Hippocampal formation (tissue), 2 donors: ENCODE data around the gene HPN.
"Not testable (repeated sequence)": the region's sequence is repeated elsewhere in the genome, so short reads cannot be mapped to it uniquely, and the experiment has no call there.

ENCODE experiments used
- DNase-seq, 2 donors: peaks; one replicate each; lab custom pipeline; 2025; lab: John Stamatoyannopoulos, UW

Gene HPN

DNA sequence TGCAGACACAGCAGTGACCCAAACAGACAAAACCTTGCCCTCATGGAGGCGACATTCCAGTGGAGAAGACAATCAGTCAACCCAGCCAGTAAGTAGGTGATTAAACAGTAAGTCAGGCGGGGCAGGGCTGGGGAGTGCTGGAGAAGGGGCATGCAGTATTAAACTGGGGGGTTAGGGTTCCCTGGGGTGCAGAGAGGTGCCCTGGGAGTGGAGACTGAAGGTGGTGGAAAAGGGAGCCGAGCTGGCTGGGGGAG, 42.9 kb downstream of the HPN start:
- DNase-seq: no peak

DNA sequence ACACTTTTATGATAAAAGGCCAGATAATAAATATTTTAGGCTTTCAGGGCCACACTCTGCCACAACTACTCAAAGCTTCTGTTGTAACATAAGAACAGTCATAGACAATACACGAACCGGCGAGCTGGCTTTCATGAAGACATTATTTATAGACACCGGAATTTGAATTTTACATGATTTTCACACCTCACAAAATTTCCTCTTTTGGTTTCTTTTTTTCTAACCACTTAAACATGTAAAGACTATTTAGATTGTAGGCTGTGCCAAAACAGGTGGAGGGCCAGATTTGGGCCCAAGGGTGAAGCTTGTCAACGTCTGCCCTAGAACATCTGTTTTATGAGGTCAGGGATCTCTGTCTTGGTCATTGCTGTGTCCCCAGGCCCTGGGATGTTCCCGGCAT, 44.4 kb downstream of the HPN start:
- no peak for DNase-seq

DNA sequence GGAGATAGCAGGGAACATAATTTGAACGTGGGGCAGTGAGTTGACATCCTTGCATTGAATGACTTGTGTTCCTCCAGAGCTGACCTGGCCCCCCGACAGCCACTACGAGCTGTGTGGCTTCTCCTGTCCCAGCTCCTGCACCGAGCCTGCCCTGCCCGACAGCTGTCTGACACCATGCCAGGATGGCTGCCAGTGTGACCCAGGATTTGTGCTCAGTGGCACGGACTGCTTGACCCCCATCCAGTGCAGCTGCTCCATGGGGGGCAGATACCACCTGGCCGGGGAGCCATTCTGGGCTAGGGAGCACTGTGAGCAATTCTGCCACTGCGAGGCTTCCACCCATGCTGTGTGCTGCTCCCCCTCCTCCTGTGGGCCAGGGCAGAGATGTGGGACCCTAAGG, 44.9 kb downstream of the HPN start:
- DNase-seq: peak in 1 of 2 donors; percentile 28

DNA sequence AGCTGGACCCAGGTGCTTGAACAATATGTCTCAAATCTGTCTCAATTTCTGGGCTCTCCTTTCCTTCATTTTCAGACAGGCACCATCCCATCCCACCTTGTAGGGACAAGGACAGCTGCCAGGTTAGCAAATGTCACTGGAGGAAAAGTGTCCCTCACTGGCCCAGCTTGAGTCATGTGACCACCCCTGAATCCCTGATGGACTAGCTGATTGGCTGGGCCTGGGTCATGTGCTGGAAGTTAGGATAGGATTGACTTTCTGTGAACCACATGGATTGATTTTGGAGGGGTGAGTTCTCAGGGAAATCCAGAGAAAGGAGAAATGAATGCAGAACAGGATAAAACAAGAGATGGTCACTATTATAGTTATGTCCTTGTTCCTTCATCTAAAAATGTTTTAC, 45.9 kb downstream of the HPN start:
- no peak for DNase-seq

DNA sequence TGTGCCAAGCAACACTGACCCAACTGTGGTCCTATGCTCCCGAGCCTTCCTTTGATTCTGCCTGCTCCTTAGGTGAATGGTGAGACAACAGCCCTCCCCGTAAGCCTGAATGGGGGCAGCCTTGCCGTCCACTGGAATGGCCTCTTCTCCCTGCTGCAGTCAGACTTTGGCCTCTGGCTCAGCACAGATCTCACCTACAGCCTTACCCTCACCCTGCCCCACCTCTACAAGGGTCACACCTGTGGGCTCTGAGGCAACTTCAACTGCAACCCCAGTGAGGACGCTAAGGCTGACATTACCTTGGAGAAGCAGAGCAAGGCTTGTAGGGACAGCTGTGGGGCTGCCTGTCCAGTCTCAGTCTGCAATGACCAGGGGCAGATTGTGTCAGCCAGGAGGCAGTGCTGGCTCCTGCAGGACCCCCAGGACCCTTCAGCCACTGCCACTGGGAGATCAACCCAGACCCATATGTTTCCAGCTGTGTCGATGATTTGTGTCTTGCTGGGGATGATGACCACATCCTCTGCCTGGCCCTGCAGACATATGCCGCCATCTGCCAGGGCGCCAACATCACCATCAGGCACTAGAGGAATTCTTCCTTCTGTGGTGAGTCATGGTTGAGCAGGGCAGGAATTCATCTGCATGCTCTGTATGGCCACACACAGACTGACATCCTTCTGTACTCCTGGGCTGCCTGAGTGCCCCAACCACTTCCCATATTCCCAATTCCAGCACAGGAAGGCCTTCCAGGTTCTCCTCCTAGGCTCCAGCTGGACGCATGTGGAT, 46.8 kb downstream of the HPN start:
- DNase-seq: no peak

DNA sequence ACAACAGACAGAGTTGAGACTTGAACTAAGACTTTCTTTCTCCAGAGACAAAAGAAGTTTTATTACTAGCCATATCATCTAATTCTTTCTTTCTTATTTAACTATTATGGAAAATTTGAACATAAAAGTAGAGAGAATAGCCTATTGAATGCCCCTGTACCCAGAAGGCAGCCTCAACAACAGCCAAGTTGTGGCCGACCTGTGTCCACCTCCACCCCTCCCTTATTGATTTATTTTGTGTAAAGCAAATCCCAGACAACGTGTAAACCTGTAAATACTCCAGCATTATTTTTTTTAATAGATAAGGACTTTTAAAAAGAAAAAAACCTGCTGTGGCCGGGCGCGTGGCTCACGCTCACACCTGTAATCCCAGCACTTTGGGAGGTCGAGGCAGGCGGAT, 48.0 kb downstream of the HPN start:
- no peak for DNase-seq

DNA sequence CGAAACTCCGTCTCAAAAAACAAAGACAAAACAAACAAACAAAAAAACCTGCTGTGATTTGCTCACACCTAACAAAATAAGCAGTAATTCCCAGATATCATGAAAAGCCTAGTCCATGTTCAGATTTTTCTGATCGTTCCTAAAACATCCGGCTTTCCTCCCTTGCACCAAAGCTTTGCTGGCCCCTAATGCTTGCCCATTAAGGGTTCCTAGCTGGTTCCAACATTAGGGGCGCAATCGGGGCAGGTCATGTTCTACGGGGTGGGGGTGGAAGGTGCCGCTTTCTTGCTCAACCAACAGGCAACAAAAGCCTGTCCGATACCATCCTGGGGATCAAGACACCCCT, 48.6 kb downstream of the HPN start:
- DNase-seq: no peak

DNA sequence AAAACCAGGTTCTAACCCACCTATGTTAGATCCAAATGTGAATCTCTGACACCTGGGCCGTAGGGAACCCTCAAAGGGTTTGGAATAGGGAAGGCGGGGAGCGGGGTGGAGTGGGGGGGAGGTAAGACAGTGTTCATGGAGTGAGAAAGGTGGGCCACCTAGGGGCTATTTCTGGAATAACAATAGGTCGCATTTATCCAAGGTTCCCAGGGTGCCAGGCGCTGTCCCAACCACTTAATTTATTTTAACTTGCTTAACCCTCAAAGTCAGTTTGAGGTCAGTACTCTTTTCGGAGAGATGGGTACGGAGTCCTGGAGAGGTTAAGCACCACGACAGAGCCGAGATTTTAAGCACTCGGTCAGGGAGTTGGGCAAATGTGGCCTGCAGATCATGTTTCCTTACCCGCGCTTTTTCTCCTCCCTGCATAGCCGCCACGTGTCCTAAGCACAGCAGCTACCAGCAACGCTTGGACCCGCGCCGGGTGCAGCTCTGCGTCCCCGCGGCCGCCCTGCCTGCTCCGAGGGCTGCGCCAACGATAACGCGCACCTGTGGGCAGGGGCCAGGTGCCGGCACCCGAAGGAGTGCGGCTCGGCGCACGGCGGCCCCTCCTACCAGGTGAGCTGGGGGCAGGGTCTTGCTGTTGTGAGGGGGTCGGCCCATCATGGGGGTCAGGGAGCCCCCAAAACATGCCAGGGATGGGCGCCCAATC, 49.1 kb downstream of the HPN start:
- DNase-seq: peak; percentile 43 to 51

DNA sequence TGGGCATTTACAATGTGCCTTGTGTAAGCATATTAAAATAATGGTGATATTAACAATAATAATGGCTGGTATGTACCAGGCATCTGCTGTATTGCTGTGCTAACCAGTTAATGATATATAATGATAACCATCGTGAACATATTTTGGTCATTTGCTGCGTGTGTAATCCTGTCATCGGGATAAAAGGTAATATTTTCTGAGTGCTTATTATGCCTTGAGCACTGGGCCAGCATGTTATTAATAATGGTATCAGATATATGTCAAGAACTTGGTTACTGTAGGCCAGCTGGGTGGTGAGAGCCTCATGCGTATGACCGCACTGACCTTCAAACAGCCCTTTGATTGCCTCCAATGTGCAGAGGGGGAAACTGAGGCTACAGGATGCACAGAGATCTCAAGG, 51.9 kb downstream of the HPN start:
- DNase-seq: no peak

DNA sequence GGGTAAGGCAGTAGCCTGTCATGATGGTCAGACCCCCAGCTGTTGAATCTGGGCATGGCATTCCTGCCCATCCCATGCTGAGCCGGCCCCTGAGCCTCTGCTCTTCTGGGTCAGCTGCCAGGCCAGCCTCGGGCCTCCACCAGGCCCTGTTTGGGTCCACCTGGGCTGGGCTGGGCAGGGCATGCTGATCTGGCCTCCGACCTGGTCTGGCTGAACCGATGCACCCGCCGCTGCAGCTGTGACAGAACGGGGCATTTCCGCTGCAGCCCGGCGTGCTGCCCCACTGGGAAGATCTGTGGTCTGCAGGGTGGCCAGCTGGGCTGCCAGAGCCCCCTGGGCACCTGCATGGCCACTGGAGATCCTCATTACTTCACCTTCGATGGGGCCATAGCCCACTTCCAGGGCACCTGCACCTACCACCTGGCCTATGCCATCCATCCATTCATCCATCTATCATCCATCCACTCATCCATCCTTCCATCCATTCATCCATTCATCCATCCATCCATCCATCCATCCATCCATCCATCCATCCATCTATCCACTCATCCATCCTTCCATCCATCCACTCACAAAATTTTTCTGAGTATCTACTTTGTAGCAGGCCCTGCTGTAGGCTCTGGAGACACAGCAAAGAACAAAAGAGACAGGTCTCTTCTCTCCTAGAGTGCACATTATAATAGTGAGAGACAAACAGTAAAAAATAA, 52.6 kb downstream of the HPN start:
- no peak for DNase-seq

DNA sequence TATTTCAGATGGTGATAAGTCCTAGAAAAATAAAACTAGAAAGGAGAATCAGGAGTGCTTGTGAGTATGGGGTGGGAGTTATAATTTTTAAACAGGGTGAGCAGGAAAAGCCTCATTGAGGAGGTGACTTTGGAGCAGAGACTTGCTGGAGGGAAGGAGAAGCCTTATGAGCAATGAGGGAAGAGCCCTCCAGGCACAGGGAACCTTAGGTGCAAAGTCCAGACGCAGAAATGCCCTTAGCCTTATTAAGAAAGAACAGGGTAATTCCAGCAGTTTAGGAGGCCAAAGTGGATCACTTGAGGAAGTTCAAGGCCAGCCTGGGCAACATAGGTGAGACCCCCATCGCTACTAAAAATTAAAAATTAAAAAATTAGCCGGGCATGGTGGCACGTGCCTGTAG, 53.1 kb downstream of the HPN start:
- no peak for DNase-seq

DNA sequence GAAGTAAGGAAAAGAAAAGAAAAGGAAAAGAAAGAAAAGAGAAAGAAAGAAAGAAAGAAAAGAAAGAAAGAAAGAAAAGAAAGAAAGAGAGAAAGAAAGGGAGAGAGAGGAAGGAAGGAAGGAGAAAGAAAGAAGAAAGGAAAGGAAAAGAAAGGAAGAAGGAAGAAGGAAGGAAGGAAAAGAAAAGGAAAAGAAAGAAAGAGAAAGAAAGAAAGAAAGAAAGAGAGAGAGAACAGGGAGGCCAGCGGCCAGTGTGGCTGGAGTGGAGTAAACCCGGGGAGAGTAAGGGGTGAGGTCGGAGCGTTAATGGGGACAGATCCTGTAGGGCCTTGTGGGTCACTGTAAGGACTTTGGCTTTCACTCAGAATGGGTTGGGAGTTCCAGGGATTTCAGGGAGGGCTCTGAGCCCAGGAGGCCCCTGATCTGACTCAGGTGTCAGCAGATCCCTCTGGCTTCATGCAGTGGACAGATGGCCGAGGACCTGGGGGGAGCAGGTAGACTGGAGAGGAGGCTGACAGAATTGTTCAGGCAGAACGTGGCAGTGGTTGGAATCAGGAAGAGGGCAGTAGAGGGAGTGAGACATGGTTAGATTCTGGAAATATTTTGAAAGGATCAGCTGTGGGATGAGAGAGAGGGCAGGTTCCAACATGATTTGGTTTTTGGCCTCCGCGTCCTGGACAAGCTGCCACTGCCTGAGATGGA, 54.3 kb downstream of the HPN start:
- DNase-seq: no peak

DNA sequence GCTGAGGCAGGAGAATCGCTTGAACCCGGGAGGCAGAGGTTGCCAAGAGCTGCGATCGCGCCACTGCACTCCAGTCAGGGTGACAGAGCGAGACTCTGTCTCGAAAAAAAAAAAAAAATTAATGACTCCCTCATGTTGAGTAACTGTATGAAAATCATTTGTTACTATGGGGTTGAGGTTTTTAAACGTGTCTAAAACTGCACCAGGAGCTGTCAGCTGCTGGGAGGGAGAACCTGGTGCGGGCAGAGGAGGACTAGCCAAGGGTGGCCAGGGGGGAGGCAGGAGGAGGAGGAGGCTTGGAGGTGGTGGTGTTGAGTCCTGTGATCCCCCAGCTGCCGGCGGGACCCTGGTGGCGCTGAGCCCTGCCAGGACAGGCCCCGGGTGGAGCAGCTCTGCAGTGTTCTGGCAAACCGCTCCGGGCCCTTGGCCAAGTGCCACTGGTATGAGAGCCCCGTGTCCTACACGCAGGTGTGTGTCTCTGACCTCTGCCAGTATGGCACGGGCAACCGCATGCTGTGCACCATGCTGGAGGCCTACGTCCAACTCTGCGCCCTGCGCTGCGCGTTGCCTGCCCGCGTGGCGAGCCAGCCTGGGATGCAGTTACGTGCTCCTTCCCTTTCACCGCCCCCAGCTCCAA, 57.0 kb downstream of the HPN start:
- no peak for DNase-seq

DNA sequence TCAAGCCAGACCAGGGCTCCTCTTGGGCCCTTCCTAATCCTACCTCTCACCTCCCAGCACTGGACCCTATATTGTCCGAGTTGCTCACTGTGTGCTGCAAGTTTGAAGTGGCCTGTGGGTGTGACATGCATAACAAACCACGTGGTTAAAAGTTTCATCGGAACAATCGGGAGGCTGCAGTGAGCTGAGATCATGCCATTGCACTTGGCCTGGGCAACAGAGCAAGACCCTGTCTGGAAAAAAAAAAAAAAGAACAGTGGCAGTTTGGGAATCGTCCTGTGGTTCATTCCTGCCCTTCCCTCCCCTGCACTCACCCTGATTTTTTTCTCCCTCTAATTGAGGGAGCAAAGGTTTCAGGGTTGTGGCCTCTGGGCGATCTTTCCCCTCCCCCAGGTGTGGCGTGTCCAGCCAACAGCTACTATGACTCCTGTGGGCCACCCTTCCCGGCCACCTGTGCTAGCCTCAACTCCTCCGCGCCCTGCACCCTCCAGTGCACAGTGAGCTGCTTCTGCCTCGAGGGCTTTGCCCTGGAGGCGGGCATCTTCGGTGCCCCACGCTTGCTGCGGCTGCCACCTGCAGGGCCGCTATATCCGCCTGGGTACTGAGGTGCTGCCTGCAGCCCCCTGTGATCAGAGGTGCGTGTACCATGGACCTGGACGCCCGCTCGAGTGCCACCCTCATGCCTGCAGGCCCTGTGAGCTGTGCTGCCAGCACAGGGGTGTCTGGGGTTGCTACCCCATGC, 57.8 kb downstream of the HPN start:
- no peak for DNase-seq

DNA sequence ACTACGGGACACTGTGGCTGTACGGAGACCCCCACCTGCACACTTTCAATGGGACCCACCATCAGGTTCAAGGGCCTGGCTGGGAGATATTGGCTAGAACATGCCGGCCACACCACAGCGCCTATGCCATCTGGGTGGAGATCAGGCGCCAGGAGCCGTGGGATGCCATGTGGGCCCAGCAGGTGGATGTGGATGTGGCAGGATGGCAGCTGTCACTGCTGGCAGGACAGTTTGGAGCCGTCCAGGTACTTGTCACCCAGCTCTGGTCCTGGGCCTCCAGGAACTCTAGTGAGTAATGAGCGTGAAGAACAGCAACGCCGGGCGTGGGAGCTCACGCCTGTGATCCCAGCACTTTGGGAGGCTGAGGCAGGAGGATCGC, 58.4 kb downstream of the HPN start:
- DNase-seq: no peak

DNA sequence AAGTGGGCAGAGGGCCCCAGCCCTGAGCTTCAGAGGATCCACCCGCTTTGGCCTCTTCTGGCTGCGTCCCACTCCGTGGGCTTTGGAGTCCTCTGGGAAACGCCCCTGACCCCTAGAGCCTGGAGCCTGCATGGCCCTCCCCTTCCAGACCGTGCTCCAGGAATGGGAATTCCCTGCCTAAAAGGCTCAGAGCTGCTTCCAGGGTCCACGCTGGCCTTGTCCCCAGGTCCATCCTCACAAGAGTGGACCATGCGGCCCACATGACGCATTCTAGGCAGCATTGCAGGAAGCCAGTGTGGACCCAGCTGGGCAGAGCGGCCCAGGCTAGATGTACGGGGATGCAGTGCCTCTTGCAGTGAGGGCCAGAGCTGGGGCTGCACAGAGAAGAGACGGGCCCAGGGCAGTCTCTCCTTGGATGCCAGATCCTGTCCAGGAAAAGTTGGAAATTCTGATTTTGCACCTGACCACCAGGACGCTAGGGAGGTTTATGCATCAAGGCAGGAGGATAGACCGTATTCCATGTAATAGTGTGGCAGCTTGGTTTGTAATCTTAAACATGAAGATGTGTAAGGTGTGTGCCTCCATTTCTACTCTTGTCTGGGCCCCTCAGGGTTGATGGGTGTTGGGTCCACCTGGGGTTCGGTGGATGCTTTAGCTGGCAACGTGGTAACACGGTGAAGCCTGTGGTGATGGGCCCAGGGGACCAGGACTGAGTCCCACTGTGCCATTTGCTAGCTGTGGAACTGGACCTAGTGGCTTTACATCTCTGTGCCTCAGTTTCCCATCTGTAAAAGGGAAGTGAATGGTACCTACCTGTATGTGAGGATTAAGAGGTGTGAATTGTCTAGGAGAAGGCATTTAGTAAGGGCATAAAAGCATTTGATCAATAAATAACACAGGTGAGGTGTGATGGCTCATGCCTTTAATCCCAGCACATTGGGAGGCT, 59.3 kb downstream of the HPN start:
- no peak for DNase-seq

DNA sequence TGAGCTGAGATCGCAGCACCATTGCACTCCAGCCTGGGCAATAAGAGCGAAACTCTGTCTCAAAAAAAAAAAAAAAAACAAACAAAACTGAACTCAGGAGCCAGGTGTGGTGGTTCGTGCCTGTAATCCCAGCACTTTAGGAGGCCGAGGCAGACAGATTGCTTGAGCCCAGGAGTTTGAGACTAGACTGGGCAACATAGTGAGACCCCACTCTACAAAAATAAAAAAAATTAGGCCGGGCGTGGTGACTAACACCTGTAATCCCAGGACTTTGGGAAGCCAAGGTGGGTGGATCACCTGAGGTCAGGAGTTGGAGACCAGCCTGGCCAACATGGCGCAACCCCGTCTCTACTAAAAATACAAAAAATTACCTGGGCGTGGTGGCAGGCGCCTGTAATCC, 60.4 kb downstream of the HPN start:
- not testable (repeated sequence) for DNase-seq

DNA sequence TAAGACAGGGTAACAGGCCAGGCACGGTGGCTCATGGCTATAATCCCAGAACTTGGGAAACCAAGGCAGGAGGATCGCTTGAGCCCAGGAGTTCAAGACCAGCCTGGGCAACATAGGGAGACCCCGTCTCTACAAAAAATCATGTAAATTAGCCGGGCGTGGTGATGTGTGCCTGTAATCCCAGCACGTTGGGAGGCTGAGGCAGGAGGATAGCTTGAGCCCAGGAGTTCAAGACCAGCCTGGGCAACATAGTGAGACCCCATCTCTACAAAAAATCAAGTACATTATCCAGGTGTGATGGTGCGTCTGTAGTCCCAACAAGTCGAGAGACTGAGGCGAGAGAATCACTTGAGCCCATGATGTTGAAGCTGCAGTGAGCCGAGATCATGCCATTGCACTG, 62.1 kb downstream of the HPN start:
- DNase-seq: not testable (repeated sequence)

DNA sequence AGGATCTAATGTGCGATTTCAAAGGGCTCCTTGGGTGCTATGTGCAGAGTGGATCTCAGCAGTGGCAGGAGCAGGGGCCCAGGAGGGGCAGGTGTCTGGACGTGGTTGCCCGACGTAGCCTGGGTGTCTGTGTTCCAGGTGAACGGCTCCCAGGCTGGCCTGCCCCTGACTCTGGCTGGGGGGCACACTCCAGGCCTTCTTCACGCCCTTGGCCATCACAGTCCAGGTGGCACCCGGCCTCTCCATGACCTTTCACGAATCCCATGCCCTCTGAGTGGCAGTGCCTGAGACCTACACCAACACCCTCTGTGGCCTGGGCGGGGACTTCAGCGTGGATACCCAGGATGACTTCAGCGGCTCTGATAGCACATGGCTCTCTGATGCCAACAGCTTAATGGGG, 62.8 kb downstream of the HPN start:
- no peak for DNase-seq

DNA sequence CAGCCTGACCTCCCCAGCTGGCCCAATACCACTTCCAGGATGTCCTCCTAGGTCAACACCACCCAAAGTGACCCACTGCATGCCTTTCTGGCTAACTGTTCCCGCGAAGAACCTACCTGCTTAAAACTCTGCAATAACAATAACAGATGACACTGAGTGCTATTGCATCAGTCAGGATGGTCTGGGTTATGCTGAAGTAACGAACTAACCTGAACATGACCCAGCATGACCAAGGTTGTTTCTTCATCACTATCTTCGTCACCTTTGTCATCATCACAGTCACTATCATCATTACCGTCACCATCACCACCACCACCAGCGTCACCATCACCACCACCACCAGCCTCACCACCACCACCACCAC, 63.5 kb downstream of the HPN start:
- no peak for DNase-seq
